T-helper 2 cell treated with Interferon-gamma antibody and Interleukin-4, amounts not matched to agents 5 μg/mL and 100 μg/mL, for 36 hours (primary cell): Measurements from ENCODE around the gene ZDHHC7.

ENCODE experiments used
- DNase-seq: peaks from one replicate; pipeline ENCODE4 v3.0.0; 2021; ENCODE audit warnings: low spot score
- H3K27ac Mint-ChIP-seq: one replicate; pipeline ENCODE4 v1.8.0; 2021; ENCODE audit warnings: mild to moderate bottlenecking, mixed read lengths
- H3K27me3 Mint-ChIP-seq: one replicate; pipeline ENCODE4 v1.8.0; 2021; ENCODE audit warnings: low read depth, mixed read lengths
- H3K36me3 Mint-ChIP-seq: one replicate; pipeline ENCODE4 v1.8.0; 2021; ENCODE audit warnings: low read depth, mixed read lengths
- H3K4me1 Mint-ChIP-seq: one replicate; pipeline ENCODE4 v1.8.0; 2021; ENCODE audit warnings: low read depth, mixed read lengths
- H3K4me3 Mint-ChIP-seq: one replicate; pipeline ENCODE4 v1.8.0; 2022; ENCODE audit warnings: mild to moderate bottlenecking, moderate library complexity, mixed read lengths
- H3K9me3 Mint-ChIP-seq: one replicate; pipeline ENCODE4 v1.8.0; 2021; ENCODE audit warnings: mixed read lengths

The ZDHHC7 gene

GRCh38 chr16:85019659-85020245 lies 8.4 kb upstream of the ZDHHC7 start:
- no peak overlapping the region for H3K4me3 Mint-ChIP-seq
- no peak for DNase-seq
- H3K27me3 Mint-ChIP-seq, result peaks cover 14% of the 10 kb centered on the region
- H3K9me3 Mint-ChIP-seq, result no peaks in the 10 kb centered on the region
- H3K36me3 Mint-ChIP-seq, result no peaks in the 10 kb centered on the region
- no peak overlapping the region for H3K27ac Mint-ChIP-seq
- H3K4me1 Mint-ChIP-seq, result peaks cover 11% of the 10 kb centered on the region

GRCh38 chr16:85018529-85019236 lies 7.3 kb upstream of the ZDHHC7 start:
- H3K36me3 Mint-ChIP-seq, result no peaks in the 10 kb centered on the region
- H3K9me3 Mint-ChIP-seq, result no peaks in the 10 kb centered on the region
- DNase-seq, result no peak
- H3K27me3 Mint-ChIP-seq, result peaks cover 14% of the 10 kb centered on the region
- H3K4me1 Mint-ChIP-seq, result peaks cover 11% of the 10 kb centered on the region
- no peak overlapping the region for H3K4me3 Mint-ChIP-seq
- no peak overlapping the region for H3K27ac Mint-ChIP-seq

- Mint-ChIP-seq H3K4me3 (no peak overlapping the region), H3K27ac (no peak overlapping the region), H3K27me3 (peaks cover 14% of the 10 kb centered on the region)
Observed at GRCh38 chr16:85017633-85018032, 6.3 kb upstream of the ZDHHC7 start.

DNA sequence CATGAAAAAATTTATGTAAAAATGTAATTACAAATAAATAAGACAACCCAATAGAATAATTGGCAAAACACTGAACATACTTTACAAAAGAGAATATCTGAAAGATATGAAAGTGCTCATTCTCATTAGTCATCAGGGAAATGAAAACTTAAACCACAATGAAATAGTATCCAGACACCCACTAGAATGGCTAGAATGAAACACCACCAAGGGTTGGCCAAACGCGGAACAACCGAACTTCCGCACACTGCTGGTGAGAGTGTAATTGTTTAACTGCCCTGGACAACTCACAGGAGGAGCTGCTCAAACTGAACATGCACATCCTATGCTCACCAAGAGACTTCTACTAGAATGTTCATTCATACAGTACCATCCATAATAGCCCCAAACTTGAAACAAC lies 5.8 kb upstream of the ZDHHC7 start:
- H3K27ac Mint-ChIP-seq, result no peak overlapping the region
- peaks cover 14% of the 10 kb centered on the region for H3K27me3 Mint-ChIP-seq
- no peaks in the 10 kb centered on the region for H3K9me3 Mint-ChIP-seq
- H3K4me3 Mint-ChIP-seq, result peak overlapping the region; percentile 24
- peaks cover 11% of the 10 kb centered on the region for H3K4me1 Mint-ChIP-seq
- peak; percentile 40 for DNase-seq
- no peaks in the 10 kb centered on the region for H3K36me3 Mint-ChIP-seq

More at GRCh38 chr16:85017633-85018032, 6.3 kb upstream of the ZDHHC7 start:
- H3K4me1 Mint-ChIP-seq, result peaks cover 11% of the 10 kb centered on the region
- H3K36me3 Mint-ChIP-seq, result no peaks in the 10 kb centered on the region
- H3K9me3 Mint-ChIP-seq, result no peaks in the 10 kb centered on the region
- DNase-seq, result no peak

DNA sequence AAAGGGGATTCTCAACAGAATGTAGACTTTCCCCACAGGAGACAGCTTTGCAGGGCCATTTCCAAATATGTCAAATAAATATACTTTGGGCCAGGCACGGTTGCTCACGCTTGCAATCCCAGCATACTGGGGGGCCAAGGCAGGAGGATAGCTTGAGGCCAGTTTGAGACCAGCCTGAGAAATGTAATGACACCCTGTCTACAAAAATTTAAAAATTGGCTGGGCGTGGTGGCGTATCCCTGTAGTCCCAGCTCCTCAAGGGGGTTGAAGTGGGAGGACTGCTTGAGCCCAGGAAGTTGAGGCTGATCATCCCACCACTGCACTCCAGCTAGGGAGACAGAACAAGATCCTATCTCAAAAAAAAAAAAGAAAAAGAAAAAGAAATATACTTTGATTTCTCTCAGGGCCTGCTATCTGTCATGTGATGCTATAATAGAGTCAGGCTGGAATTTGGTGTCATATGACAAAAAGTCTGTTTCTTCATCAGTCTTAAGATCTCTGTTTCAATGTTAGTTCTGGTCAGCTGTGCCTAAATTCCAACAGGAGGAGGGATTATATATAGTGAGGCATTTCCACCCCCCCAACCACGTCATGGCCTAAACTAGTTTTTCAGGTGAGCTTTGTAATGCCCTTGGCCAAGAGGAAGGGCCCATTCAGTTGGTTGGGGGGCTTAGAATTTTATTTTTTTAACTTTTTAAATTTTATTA lies 4.3 kb upstream of the ZDHHC7 start:
- Mint-ChIP-seq H3K4me3 (no peak overlapping the region), H3K27me3 (peaks cover 11% of the 10 kb centered on the region), H3K36me3 (peaks cover 4% of the 10 kb centered on the region), H3K9me3 (no peaks in the 10 kb centered on the region), H3K27ac (no peak overlapping the region), H3K4me1 (peaks cover 18% of the 10 kb centered on the region)
- no peak for DNase-seq

DNA sequence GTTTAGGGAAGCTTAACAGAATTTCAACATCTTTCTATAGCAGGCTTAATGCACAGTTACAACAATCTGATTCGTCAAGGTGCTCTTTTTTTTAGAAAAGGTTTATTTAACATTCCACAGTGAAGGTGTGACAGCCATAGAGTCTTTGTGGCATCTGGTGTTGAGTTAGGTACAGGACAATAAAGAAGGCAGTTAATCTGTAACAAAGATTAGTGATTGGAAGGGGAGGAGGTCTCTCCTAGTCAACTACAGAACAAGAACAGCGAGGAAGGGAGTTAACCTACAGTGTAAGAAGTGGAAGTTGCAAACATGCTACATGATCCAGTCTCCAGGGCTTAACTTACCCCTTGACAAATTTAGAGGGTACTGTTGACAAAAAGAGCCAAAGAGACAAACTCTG lies 3.0 kb upstream of the ZDHHC7 start:
- Mint-ChIP-seq H3K4me1 (peaks cover 29% of the 10 kb centered on the region), H3K4me3 (no peak overlapping the region), H3K36me3 (peaks cover 4% of the 10 kb centered on the region), H3K27ac (no peak overlapping the region), H3K27me3 (peaks cover 8% of the 10 kb centered on the region), H3K9me3 (no peaks in the 10 kb centered on the region)
- no peak for DNase-seq

GRCh38 chr16:85011846-85012284 lies 530 bp upstream of the ZDHHC7 start:
- H3K4me1 Mint-ChIP-seq, result peaks cover 26% of the 10 kb centered on the region
- no peaks in the 10 kb centered on the region for H3K27me3 Mint-ChIP-seq
- peaks cover 7% of the 10 kb centered on the region for H3K36me3 Mint-ChIP-seq
- no peaks in the 10 kb centered on the region for H3K9me3 Mint-ChIP-seq
- peak overlapping the region; percentile 99 for H3K4me3 Mint-ChIP-seq
- no peak for DNase-seq
- H3K27ac Mint-ChIP-seq, result peak overlapping the region; percentile 99

GRCh38 chr16:85010446-85010930 lies 847 bp downstream of the ZDHHC7 start:
- Mint-ChIP-seq H3K27ac (peak overlapping the region; percentile 96), H3K36me3 (peaks cover 7% of the 10 kb centered on the region), H3K4me1 (peaks cover 23% of the 10 kb centered on the region), H3K27me3 (no peaks in the 10 kb centered on the region), H3K9me3 (no peaks in the 10 kb centered on the region), H3K4me3 (peak overlapping the region; percentile 98)
- no peak for DNase-seq

DNA sequence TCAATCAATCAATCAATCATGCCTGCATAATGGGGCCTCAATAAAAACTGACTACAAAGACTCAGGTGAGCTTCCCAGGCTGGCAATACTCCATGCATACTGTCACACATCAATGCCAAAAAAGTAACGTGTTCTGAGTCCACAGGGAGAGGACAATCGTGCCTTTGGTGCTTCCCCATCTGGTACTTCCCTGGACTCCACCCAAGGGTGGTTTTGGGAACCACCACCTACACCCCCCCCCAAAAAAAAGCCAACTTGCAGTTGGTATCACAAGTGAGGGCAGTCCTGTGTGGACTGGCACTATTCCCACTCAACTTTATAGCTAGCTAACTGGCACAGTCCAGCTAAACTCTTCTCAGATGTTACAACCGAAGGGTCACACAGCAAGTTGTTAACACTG lies 3.1 kb downstream of the ZDHHC7 start:
- H3K4me3 Mint-ChIP-seq, result no peak overlapping the region
- H3K36me3 Mint-ChIP-seq, result peaks cover 7% of the 10 kb centered on the region
- no peaks in the 10 kb centered on the region for H3K27me3 Mint-ChIP-seq
- DNase-seq, result no peak
- H3K4me1 Mint-ChIP-seq, result peaks cover 35% of the 10 kb centered on the region
- no peak overlapping the region for H3K27ac Mint-ChIP-seq
- no peaks in the 10 kb centered on the region for H3K9me3 Mint-ChIP-seq

GRCh38 chr16:85007496-85008214 lies 3.7 kb downstream of the ZDHHC7 start:
- Mint-ChIP-seq H3K9me3 (no peaks in the 10 kb centered on the region), H3K27ac (no peak overlapping the region), H3K36me3 (peaks cover 10% of the 10 kb centered on the region), H3K4me1 (peaks cover 39% of the 10 kb centered on the region), H3K4me3 (no peak overlapping the region), H3K27me3 (no peaks in the 10 kb centered on the region)
- DNase-seq, result no peak

GRCh38 chr16:85006639-85007038 lies 4.7 kb downstream of the ZDHHC7 start:
- no peaks in the 10 kb centered on the region for H3K9me3 Mint-ChIP-seq

DNA sequence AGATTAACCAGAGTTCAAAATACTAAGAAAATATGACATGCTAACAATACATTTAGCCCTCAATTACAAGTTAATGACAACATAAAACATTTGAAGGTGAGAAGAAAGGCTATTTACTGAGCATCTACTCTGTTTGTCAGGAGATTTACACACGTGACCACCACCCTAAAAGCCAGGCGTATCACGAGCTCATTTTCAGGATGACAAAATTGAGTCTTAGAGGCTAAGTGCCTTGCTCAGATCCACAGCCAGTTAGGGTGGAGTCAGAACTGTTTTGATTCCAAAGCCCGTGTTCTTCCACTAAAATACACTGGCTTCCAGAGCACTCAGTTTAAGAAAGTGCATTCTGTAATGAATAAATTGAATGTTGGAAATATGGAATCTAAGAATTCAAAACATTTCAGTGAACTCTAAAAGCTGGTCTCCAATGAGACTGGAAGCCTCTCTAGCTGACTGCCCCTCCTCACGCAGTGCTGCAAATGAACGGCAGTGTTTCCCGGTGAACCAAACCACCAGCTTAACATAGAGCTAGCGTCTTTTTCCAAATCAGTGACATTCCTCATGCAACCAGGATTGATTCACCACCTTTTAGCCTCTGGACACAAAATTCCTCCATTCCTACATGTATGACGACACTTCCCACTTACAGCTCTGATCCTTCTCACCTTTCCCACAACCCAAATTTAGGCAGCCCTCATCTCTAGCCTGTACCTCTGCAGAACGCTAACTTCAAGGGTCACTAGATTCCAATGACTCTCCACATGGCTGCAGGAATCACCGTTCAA lies 5.9 kb downstream of the ZDHHC7 start:
- Mint-ChIP-seq H3K4me3 (no peak overlapping the region), H3K4me1 (peaks cover 35% of the 10 kb centered on the region), H3K36me3 (peaks cover 6% of the 10 kb centered on the region), H3K9me3 (no peaks in the 10 kb centered on the region), H3K27me3 (no peaks in the 10 kb centered on the region), H3K27ac (no peak overlapping the region)
- no peak for DNase-seq

More at GRCh38 chr16:85006639-85007038, 4.7 kb downstream of the ZDHHC7 start:
- Mint-ChIP-seq H3K4me3 (no peak overlapping the region), H3K36me3 (peaks cover 9% of the 10 kb centered on the region), H3K27me3 (no peaks in the 10 kb centered on the region), H3K27ac (no peak overlapping the region), H3K4me1 (peaks cover 39% of the 10 kb centered on the region)
- no peak for DNase-seq

DNA sequence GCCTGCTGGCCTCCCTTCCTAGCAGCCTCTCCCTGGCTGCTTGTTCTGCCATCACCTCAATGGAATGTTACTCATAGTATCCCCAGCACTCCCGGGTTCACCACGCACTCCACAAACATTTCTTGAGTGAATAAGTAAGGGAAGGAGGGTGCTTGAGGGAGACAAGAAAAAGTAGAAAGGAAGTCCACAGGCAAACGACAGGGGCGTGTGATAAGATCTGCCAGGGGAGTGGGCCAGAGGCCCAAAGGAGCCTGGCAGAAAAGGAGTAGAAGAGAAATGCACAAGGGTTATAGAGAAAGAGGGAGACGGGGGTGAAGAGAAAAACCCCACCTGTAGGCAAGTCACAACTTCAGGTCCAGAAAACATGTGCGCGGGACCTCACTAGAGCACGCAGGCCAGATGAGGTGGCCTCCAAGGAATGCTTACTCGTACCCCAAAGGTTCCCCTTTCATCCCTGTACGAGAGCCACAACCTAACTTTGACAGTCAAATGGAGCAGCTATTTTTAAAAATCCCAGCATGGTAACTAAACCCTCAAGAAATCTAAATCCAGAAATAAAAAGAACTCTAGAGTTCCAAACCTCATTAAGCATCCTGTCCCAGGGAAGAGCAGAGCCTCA lies 6.6 kb downstream of the ZDHHC7 start:
- Mint-ChIP-seq H3K36me3 (peaks cover 6% of the 10 kb centered on the region), H3K27me3 (no peaks in the 10 kb centered on the region), H3K4me1 (peaks cover 28% of the 10 kb centered on the region), H3K27ac (no peak overlapping the region), H3K4me3 (no peak overlapping the region), H3K9me3 (no peaks in the 10 kb centered on the region)
- no peak for DNase-seq
